Ramos (cell line): ENCODE measurements around the gene EARS2.
"Not testable (repeated sequence)": the region's sequence is repeated elsewhere in the genome, so short reads cannot be mapped to it uniquely, and the experiment has no call there.

Experiments
- in situ Hi-C: fragments of 300-500 bp; cut with MboI; formaldehyde crosslinking; loops from one replicate; pipeline ENCODE4 v1.14.3; 2022; ENCODE audit warnings: low sequenced_read_pairs; ENCODE audit not compliant: unreplicated experiment

EARS2 gene

GRCh38 chr16:23532448-23532847 is 24.7 kb downstream of the EARS2 start:
- in situ Hi-C loops = no loop called here

- in situ Hi-C loops = no loop called here
These were observed 27.1 kb downstream of the EARS2 start for GRCh38 chr16:23530062-23530461.

GRCh38 chr16:23528644-23529310 is 28.4 kb downstream of the EARS2 start:
- in situ Hi-C loops = no loop called here

- in situ Hi-C loops = no loop called here
These were observed 29.0 kb downstream of the EARS2 start for GRCh38 chr16:23527961-23528643.

GRCh38 chr16:23524886-23525285 is 32.3 kb downstream of the EARS2 start:
- in situ Hi-C loops = no loop called here

- in situ Hi-C loops = no loop called here
These were observed 33.2 kb downstream of the EARS2 start for GRCh38 chr16:23523876-23524385.

GRCh38 chr16:23523321-23523720 is 33.8 kb downstream of the EARS2 start:
- in situ Hi-C loops = no loop called here

GRCh38 chr16:23521965-23522364 is 35.2 kb downstream of the EARS2 start:
- in situ Hi-C loops = no loop called here

- in situ Hi-C loops = no loop called here
These were observed 36.0 kb downstream of the EARS2 start for GRCh38 chr16:23521037-23521743.

- in situ Hi-C loops = no loop called here
These were observed 36.6 kb downstream of the EARS2 start for GRCh38 chr16:23520500-23520899.

GRCh38 chr16:23519282-23519681 is 37.9 kb downstream of the EARS2 start:
- in situ Hi-C loops = no loop called here

GRCh38 chr16:23518435-23518891 is 38.7 kb downstream of the EARS2 start:
- in situ Hi-C loops = no loop called here

GRCh38 chr16:23516366-23517137 is 40.6 kb downstream of the EARS2 start:
- in situ Hi-C loops = no loop called here

- in situ Hi-C loops = no loop called here
These were observed 41.3 kb downstream of the EARS2 start for GRCh38 chr16:23515881-23516280.

GRCh38 chr16:23514381-23515152 is 42.6 kb downstream of the EARS2 start:
- in situ Hi-C loops = no loop called here

- in situ Hi-C loops = no loop called here
These were observed 44.9 kb downstream of the EARS2 start for GRCh38 chr16:23512168-23512695.

GRCh38 chr16:23511731-23512130 is 45.4 kb downstream of the EARS2 start:
- in situ Hi-C loops = no loop called here

GRCh38 chr16:23510915-23511270 is 46.3 kb downstream of the EARS2 start:
- in situ Hi-C loops = not testable (repeated sequence)

- in situ Hi-C loops = no loop called here
These were observed 46.8 kb downstream of the EARS2 start, which contains the start of gene GGA2 for GRCh38 chr16:23510164-23510914. TSS of gene GGA2 (minus strand) at chr16:23510494. CDS start at chr16:23510411, 83 bp downstream.
